AG04449 (cell line): Measurements from ENCODE around the gene UCP2.

Experiments used
- CTCF ChIA-PET: fragments of 350-600 bp; formaldehyde crosslinking; extraction: SDS; loops from one replicate; lab custom pipeline; 2021; ENCODE audit warnings: antibody characterized with exemption; lab: Yijun Ruan, JAX
- POLR2A ChIA-PET: fragments of 400-600, 350-600 bp; formaldehyde crosslinking; extraction: SDS; loops from one replicate; lab custom pipeline; 2020; ENCODE audit warnings: antibody characterized with exemption, inconsistent platforms; lab: Yijun Ruan, JAX
- DNase-seq: peaks from one replicate; pipeline ENCODE4 v3.0.0-alpha.2; 2010; ENCODE audit warnings: low read depth, low spot score
- H3K4me3 ChIP-seq: 2 replicates; pipeline ENCODE4 v1.5.1; 2011; ENCODE audit warnings: low read depth, mild to moderate bottlenecking, control low read depth, low read length
- TF ChIP-seq, protein P1 (sequence below): IDR thresholded peaks from one replicate; pipeline ENCODE4 v1.5.1; 2011; ENCODE audit warnings: mild to moderate bottlenecking, moderate library complexity, low read length, control low read depth, inconsistent platforms; ENCODE audit not compliant: insufficient read depth; ENCODE audit errors: missing control alignments

Gene UCP2

GRCh38 chr11:73974604-73975478 is 7.8 kb downstream of the UCP2 start:
- POLR2A ChIA-PET, result no interaction called here

GRCh38 chr11:73972620-73973449 is 9.8 kb downstream of the UCP2 start:
- TF ChIP-seq, protein P1, sequence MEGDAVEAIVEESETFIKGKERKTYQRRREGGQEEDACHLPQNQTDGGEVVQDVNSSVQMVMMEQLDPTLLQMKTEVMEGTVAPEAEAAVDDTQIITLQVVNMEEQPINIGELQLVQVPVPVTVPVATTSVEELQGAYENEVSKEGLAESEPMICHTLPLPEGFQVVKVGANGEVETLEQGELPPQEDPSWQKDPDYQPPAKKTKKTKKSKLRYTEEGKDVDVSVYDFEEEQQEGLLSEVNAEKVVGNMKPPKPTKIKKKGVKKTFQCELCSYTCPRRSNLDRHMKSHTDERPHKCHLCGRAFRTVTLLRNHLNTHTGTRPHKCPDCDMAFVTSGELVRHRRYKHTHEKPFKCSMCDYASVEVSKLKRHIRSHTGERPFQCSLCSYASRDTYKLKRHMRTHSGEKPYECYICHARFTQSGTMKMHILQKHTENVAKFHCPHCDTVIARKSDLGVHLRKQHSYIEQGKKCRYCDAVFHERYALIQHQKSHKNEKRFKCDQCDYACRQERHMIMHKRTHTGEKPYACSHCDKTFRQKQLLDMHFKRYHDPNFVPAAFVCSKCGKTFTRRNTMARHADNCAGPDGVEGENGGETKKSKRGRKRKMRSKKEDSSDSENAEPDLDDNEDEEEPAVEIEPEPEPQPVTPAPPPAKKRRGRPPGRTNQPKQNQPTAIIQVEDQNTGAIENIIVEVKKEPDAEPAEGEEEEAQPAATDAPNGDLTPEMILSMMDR, result no peak
- DNase-seq, result no peak
- ChIA-PET POLR2A (no interaction called here), CTCF (interaction anchor here (12.0 kb wide), 1 partner anchor 6 kb away, joined by 105 read pairs; no protein-coding TSS in a partner anchor)
- H3K4me3 ChIP-seq, result no peak overlapping the region

More at GRCh38 chr11:73974604-73975478, 7.8 kb downstream of the UCP2 start:
- DNase-seq, result no peak
- CTCF ChIA-PET, result interaction anchor here (12.0 kb wide), 1 partner anchor 8 kb away, joined by 105 read pairs; no protein-coding TSS in a partner anchor
- no peak overlapping the region for H3K4me3 ChIP-seq
- TF ChIP-seq, protein P1, result no peak

- CTCF ChIA-PET, result interaction anchor here (12.0 kb wide), 1 partner anchor 6 kb away, joined by 105 read pairs; no protein-coding TSS in a partner anchor
These were observed 10.5 kb downstream of the UCP2 start for GRCh38 chr11:73972187-73972586.

GRCh38 chr11:73971175-73971719 is 11.4 kb downstream of the UCP2 start:
- H3K4me3 ChIP-seq, result no peak overlapping the region
- ChIA-PET POLR2A (interaction anchor here (0.7 kb wide), 1 partner anchor 163 kb away, joined by 3 read pairs; no protein-coding TSS in a partner anchor), CTCF (interaction anchor here (9.1 to 12.0 kb wide), 2 partner anchors 5 to 6 kb away, joined by 105 read pairs; partner anchors contain the start of gene UCP2)
- no peak for DNase-seq
- TF ChIP-seq, protein P1, result no peak

More at GRCh38 chr11:73972187-73972586, 10.5 kb downstream of the UCP2 start:
- TF ChIP-seq, protein P1, result no peak
- POLR2A ChIA-PET, result no interaction called here
- H3K4me3 ChIP-seq, result no peak overlapping the region
- no peak for DNase-seq

- no peak for DNase-seq
- no peak overlapping the region for H3K4me3 ChIP-seq
- POLR2A ChIA-PET, result no interaction called here
- TF ChIP-seq, protein P1, result no peak
- CTCF ChIA-PET, result interaction anchor here (0.8 to 9.1 kb wide), 2 partner anchors 7 to 9 kb away, joined by 3 to 105 read pairs; partner anchors contain the start of gene UCP2
These were observed 12.4 kb downstream of the UCP2 start for GRCh38 chr11:73969991-73970800.
